Dedifferentiated amniotic fluid mesenchymal stem cell (primary cell): ENCODE measurements around the gene UMPS.

Experiments
- DNase-seq: peaks from one replicate; pipeline ENCODE4 v3.0.0-alpha.2; 2016; ENCODE audit errors: extremely low spot score

UMPS gene

GRCh38 chr3:124763206-124763605 lies 33.0 kb downstream of the UMPS start:
- DNase-seq = no peak

- no peak for DNase-seq
Measured at GRCh38 chr3:124763644-124764358, 33.5 kb downstream of the UMPS start.

- DNase-seq = no peak
Measured at GRCh38 chr3:124764746-124765145, 34.5 kb downstream of the UMPS start.

- DNase-seq = no peak
Measured at GRCh38 chr3:124765197-124765840, 35.1 kb downstream of the UMPS start.

- no peak for DNase-seq
Measured at GRCh38 chr3:124766113-124767095, 36.2 kb downstream of the UMPS start.

GRCh38 chr3:124767264-124767663 lies 37.0 kb downstream of the UMPS start:
- DNase-seq = no peak

GRCh38 chr3:124767691-124768090 lies 37.4 kb downstream of the UMPS start:
- DNase-seq = no peak

- DNase-seq = no peak
Measured at GRCh38 chr3:124768812-124769211, 38.6 kb downstream of the UMPS start.

GRCh38 chr3:124769462-124769861 lies 39.2 kb downstream of the UMPS start:
- no peak for DNase-seq

- DNase-seq = no peak
Measured at GRCh38 chr3:124770336-124771082, 40.3 kb downstream of the UMPS start.

- DNase-seq = no peak
Measured at GRCh38 chr3:124771083-124771445, 40.8 kb downstream of the UMPS start.

- DNase-seq = no peak
Measured at GRCh38 chr3:124772081-124772831, 42.0 kb downstream of the UMPS start.

- no peak for DNase-seq
Measured at GRCh38 chr3:124773351-124774326, 43.4 kb downstream of the UMPS start.

- peak; percentile 72 for DNase-seq
Measured at GRCh38 chr3:124774327-124774718, 44.1 kb downstream of the UMPS start.

GRCh38 chr3:124774841-124775402 lies 44.7 kb downstream of the UMPS start:
- DNase-seq = no peak

GRCh38 chr3:124775877-124776276 lies 45.6 kb downstream of the UMPS start:
- DNase-seq = no peak

GRCh38 chr3:124776856-124777255 lies 46.6 kb downstream of the UMPS start:
- no peak for DNase-seq

- DNase-seq = no peak
Measured at GRCh38 chr3:124777762-124778470, 47.7 kb downstream of the UMPS start.

- no peak for DNase-seq
Measured at GRCh38 chr3:124779116-124779515, 48.9 kb downstream of the UMPS start.
